Spinal cord (tissue), 10 donors: ENCODE data around the gene LSAMP. TPM values are rescaled to one million over a fixed set of nuclear protein-coding genes. Genes with fewer than 3 reads are reported as not detected.

Experiments
- DNase-seq, 6 donors: peaks; one replicate each; pipeline versions ENCODE4 v3.0.0 to v3.0.0-alpha.2; 2013 to 2015; ENCODE audit warnings: low spot score in 6 of 6, low read depth in 4 of 6
- H3K27ac ChIP-seq: one replicate; pipeline ENCODE4 v1.5.1; 2013; ENCODE audit warnings: low read depth, low read length, control low read depth
- H3K27me3 ChIP-seq: one replicate; pipeline ENCODE4 v1.6.1; 2013; ENCODE audit warnings: low read length; ENCODE audit not compliant: control insufficient read depth, insufficient read depth
- H3K36me3 ChIP-seq: one replicate; pipeline ENCODE4 v1.6.1; 2013; ENCODE audit warnings: low read length; ENCODE audit not compliant: control insufficient read depth, insufficient read depth
- H3K4me1 ChIP-seq: one replicate; pipeline ENCODE4 v1.6.1; 2013; ENCODE audit warnings: low read length; ENCODE audit not compliant: control insufficient read depth, insufficient read depth
- H3K4me3 ChIP-seq: one replicate; pipeline ENCODE4 v1.5.1; 2013; ENCODE audit warnings: low read depth, low read length, control low read depth
- H3K9me3 ChIP-seq: one replicate; pipeline ENCODE4 v1.6.1; 2013; ENCODE audit warnings: low read length; ENCODE audit not compliant: control insufficient read depth, insufficient read depth
- WGBS: methylation state at CpG from one replicate; pipeline ENCODE4 v1.1.5; 2013; ENCODE audit warnings: missing lambda C conversion rate; ENCODE audit not compliant: insufficient coverage; 5-methylcytosine and 5-hydroxymethylcytosine counted together
- polyA plus RNA-seq, 2 donors: library from polyadenylated mRNA; unstranded; fragments of 120-200 nt; gene quantifications; one replicate each; pipeline ENCODE4 v1.2.1, GENCODE V29; 2013; ENCODE audit not compliant: insufficient read length in 2 of 2
- total RNA-seq, 2 donors: library from RNA; depleted of rRNA in 1 of 2; stranded (reverse); fragments of 120-200 nt in 1 of 2; fragments of >200 nt in 1 of 2; gene quantifications; one replicate each; pipeline versions ENCODE4 v1.2.3 to v1.2.4, GENCODE V29; 2013 to 2014
- donor health status: healthy.

Gene LSAMP
- total and polyA plus RNA-seq, 4 donors, result 69.4 to 174 (median 108) TPM

- Histone ChIP-seq H3K4me1 (no peaks in the 10 kb centered on the region), H3K36me3 (no peaks in the 10 kb centered on the region), H3K9me3 (no peaks in the 10 kb centered on the region), H3K27me3 (no peaks in the 10 kb centered on the region), H3K27ac (no peak overlapping the region), H3K4me3 (no peak overlapping the region)
- DNase-seq, result no peak
- 100% methylated on average over 1 of the region's 2 CpGs for WGBS
These were observed 438.3 kb downstream of the LSAMP start for GRCh38 chr3:116007000-116007399.

GRCh38 chr3:116005404-116005803, 439.9 kb downstream of the LSAMP start:
- Histone ChIP-seq H3K27me3 (no peaks in the 10 kb centered on the region), H3K9me3 (no peaks in the 10 kb centered on the region), H3K27ac (no peak overlapping the region), H3K4me3 (no peak overlapping the region), H3K36me3 (no peaks in the 10 kb centered on the region), H3K4me1 (no peaks in the 10 kb centered on the region)
- peak in 2 of 6 donors; percentile 51 to 80 for DNase-seq
- WGBS, result no CpG with 5 or more reads among the region's 4 CpGs

GRCh38 chr3:116002235-116002634, 443.1 kb downstream of the LSAMP start:
- Histone ChIP-seq H3K36me3 (no peaks in the 10 kb centered on the region), H3K4me3 (no peak overlapping the region), H3K27ac (no peak overlapping the region), H3K9me3 (no peaks in the 10 kb centered on the region), H3K4me1 (peaks cover 4% of the 10 kb centered on the region), H3K27me3 (no peaks in the 10 kb centered on the region)
- WGBS, result no CpG with 5 or more reads among the region's 2 CpGs
- peak in 1 of 6 donors; percentile 43 for DNase-seq

GRCh38 chr3:116001151-116001621, 444.1 kb downstream of the LSAMP start:
- Histone ChIP-seq H3K36me3 (no peaks in the 10 kb centered on the region), H3K4me3 (no peak overlapping the region), H3K27ac (no peak overlapping the region), H3K27me3 (no peaks in the 10 kb centered on the region), H3K4me1 (peaks cover 4% of the 10 kb centered on the region), H3K9me3 (no peaks in the 10 kb centered on the region)
- peak in 1 of 6 donors; percentile 46 for DNase-seq
- WGBS, result no CpG with 5 or more reads among the region's 1 CpG

- Histone ChIP-seq H3K27ac (no peak overlapping the region), H3K4me1 (peaks cover 4% of the 10 kb centered on the region), H3K27me3 (no peaks in the 10 kb centered on the region), H3K4me3 (no peak overlapping the region), H3K9me3 (no peaks in the 10 kb centered on the region), H3K36me3 (no peaks in the 10 kb centered on the region)
- DNase-seq, result peak in 1 of 6 donors; percentile 9
- no CpG with 5 or more reads among the region's 3 CpGs for WGBS
These were observed 445.0 kb downstream of the LSAMP start for GRCh38 chr3:116000311-116000710.

GRCh38 chr3:115999613-116000012, 445.7 kb downstream of the LSAMP start:
- 46% methylated on average over 4 of the region's 4 CpGs for WGBS
- DNase-seq, result peak in 2 of 6 donors; percentile 21 to 63
- Histone ChIP-seq H3K9me3 (no peaks in the 10 kb centered on the region), H3K4me3 (no peak overlapping the region), H3K36me3 (no peaks in the 10 kb centered on the region), H3K27me3 (no peaks in the 10 kb centered on the region), H3K4me1 (peaks cover 4% of the 10 kb centered on the region), H3K27ac (peak overlapping the region; percentile 25)

- H3K9me3 ChIP-seq, result no peaks in the 10 kb centered on the region
- peak in 5 of 6 donors; percentile 18 to 91 (median 49) for DNase-seq
- no peaks in the 10 kb centered on the region for H3K36me3 ChIP-seq
- H3K4me1 ChIP-seq, result peaks cover 4% of the 10 kb centered on the region
- peak overlapping the region; percentile 13 for H3K4me3 ChIP-seq
- peak overlapping the region; percentile 25 for H3K27ac ChIP-seq
- H3K27me3 ChIP-seq, result no peaks in the 10 kb centered on the region
- 17% methylated on average over 1 of the region's 5 CpGs for WGBS
These were observed 446.2 kb downstream of the LSAMP start for GRCh38 chr3:115999001-115999585.

GRCh38 chr3:115996420-115997108, 448.7 kb downstream of the LSAMP start:
- no peak for DNase-seq
- Histone ChIP-seq H3K4me1 (peaks cover 4% of the 10 kb centered on the region), H3K9me3 (no peaks in the 10 kb centered on the region), H3K4me3 (no peak overlapping the region), H3K27me3 (no peaks in the 10 kb centered on the region), H3K36me3 (no peaks in the 10 kb centered on the region), H3K27ac (no peak overlapping the region)
- 49% methylated on average over 3 of the region's 3 CpGs for WGBS

- WGBS, result no CpG with 5 or more reads among the region's 4 CpGs
- Histone ChIP-seq H3K27me3 (no peaks in the 10 kb centered on the region), H3K4me3 (no peak overlapping the region), H3K27ac (no peak overlapping the region), H3K4me1 (no peaks in the 10 kb centered on the region), H3K9me3 (no peaks in the 10 kb centered on the region), H3K36me3 (no peaks in the 10 kb centered on the region)
- DNase-seq, result no peak
These were observed 454.6 kb downstream of the LSAMP start for GRCh38 chr3:115990669-115991068.
